ENCODE data around the gene FAM3D. TPM values are rescaled to one million over a fixed set of nuclear protein-coding genes. Genes with fewer than 3 reads are reported as not detected.

Gene FAM3D
- total RNA-seq, 4 donors from 2014 or later, result 47.0 to 200 (median 135) TPM

GRCh38 chr3:58608648-58609047 is 57.9 kb downstream of the FAM3D start:
- no peak for DNase-seq
- H3K36me3 ChIP-seq, result no peaks in the 10 kb centered on the region
- no peak overlapping the region for H3K27ac ChIP-seq
- no peaks in the 10 kb centered on the region for H3K27me3 ChIP-seq
- H3K4me1 ChIP-seq, result no peaks in the 10 kb centered on the region
- no peak for TF ChIP-seq CTCF (IDR thresholded peaks at IDR 0.05)
- H3K4me3 ChIP-seq, result no peak overlapping the region
- H3K9me3 ChIP-seq, result no peaks in the 10 kb centered on the region

GRCh38 chr3:58607816-58608215 is 58.8 kb downstream of the FAM3D start:
- DNase-seq, result no peak

GRCh38 chr3:58606693-58607092 is 59.9 kb downstream of the FAM3D start:
- DNase-seq, result no peak
- H3K27ac ChIP-seq, result no peak overlapping the region

More at GRCh38 chr3:58607816-58608215, 58.8 kb downstream of the FAM3D start:
- Histone ChIP-seq H3K27me3 (no peaks in the 10 kb centered on the region), H3K36me3 (no peaks in the 10 kb centered on the region), H3K4me3 (no peak overlapping the region), H3K9me3 (no peaks in the 10 kb centered on the region), H3K4me1 (no peaks in the 10 kb centered on the region), H3K27ac (no peak overlapping the region)
- TF ChIP-seq POLR2A (IDR thresholded peaks at IDR 0.05) (no peak), CTCF (IDR thresholded peaks at IDR 0.05) (no peak)

GRCh38 chr3:58604031-58604430 is 62.5 kb downstream of the FAM3D start:
- H3K36me3 ChIP-seq, result no peaks in the 10 kb centered on the region
- H3K27ac ChIP-seq, result no peak overlapping the region
- no peaks in the 10 kb centered on the region for H3K9me3 ChIP-seq
- H3K4me3 ChIP-seq, result no peak overlapping the region
- H3K27me3 ChIP-seq, result no peaks in the 10 kb centered on the region
- no peaks in the 10 kb centered on the region for H3K4me1 ChIP-seq
- TF ChIP-seq POLR2A (IDR thresholded peaks at IDR 0.05), result no peak
- no peak for TF ChIP-seq CTCF (IDR thresholded peaks at IDR 0.05)
- no peak for DNase-seq

More at GRCh38 chr3:58606693-58607092, 59.9 kb downstream of the FAM3D start:
- Histone ChIP-seq H3K4me3 (no peak overlapping the region), H3K9me3 (no peaks in the 10 kb centered on the region), H3K36me3 (no peaks in the 10 kb centered on the region), H3K27me3 (no peaks in the 10 kb centered on the region), H3K4me1 (no peaks in the 10 kb centered on the region)
- TF ChIP-seq POLR2A (IDR thresholded peaks at IDR 0.05) (no peak), CTCF (IDR thresholded peaks at IDR 0.05) (no peak)

GRCh38 chr3:58603606-58604005 is 63.0 kb downstream of the FAM3D start:
- DNase-seq, result no peak
- no peaks in the 10 kb centered on the region for H3K36me3 ChIP-seq
- H3K27ac ChIP-seq, result no peak overlapping the region
- H3K4me3 ChIP-seq, result no peak overlapping the region
- no peaks in the 10 kb centered on the region for H3K4me1 ChIP-seq
- no peak for TF ChIP-seq CTCF (IDR thresholded peaks at IDR 0.05)
- no peak for TF ChIP-seq POLR2A (IDR thresholded peaks at IDR 0.05)
- no peaks in the 10 kb centered on the region for H3K27me3 ChIP-seq
- no peaks in the 10 kb centered on the region for H3K9me3 ChIP-seq

GRCh38 chr3:58597770-58598310 is 68.7 kb downstream of the FAM3D start:
- no peak overlapping the region for H3K27ac ChIP-seq
- H3K4me3 ChIP-seq, result no peak overlapping the region
- H3K27me3 ChIP-seq, result no peaks in the 10 kb centered on the region
- no peak for TF ChIP-seq POLR2A (IDR thresholded peaks at IDR 0.05)
- no peak for TF ChIP-seq CTCF (IDR thresholded peaks at IDR 0.05)
- no peak for DNase-seq
- H3K36me3 ChIP-seq, result no peaks in the 10 kb centered on the region
- no peaks in the 10 kb centered on the region for H3K4me1 ChIP-seq
- H3K9me3 ChIP-seq, result no peaks in the 10 kb centered on the region
